B cell (primary cell): ENCODE data around the gene MMRN1. TPM values are rescaled to one million over a fixed set of nuclear protein-coding genes. Genes with fewer than 3 reads are reported as not detected.

Source experiments
- ATAC-seq: fragments of 200-7000 bp; cut with Tn5 transposase; one replicate; pipeline ENCODE4 v1.10.0; 2021; ENCODE audit warnings: low read depth, mild to moderate bottlenecking, moderate number of reproducible peaks, moderate library complexity
- CTCF ChIA-PET: fragments of 350-600 bp; sonication (Branson Sonifier 250); formaldehyde crosslinking; loops from one replicate; lab custom pipeline; 2021; ENCODE audit warnings: antibody characterized with exemption, inconsistent platforms; lab: Charles Lee
- POLR2A ChIA-PET: fragments of 350-600 bp; sonication (Branson Sonifier 250); formaldehyde crosslinking; loops from one replicate; lab custom pipeline; 2021; ENCODE audit warnings: antibody characterized with exemption; lab: Charles Lee
- DNase-seq: peaks from one replicate; pipeline ENCODE4 v3.0.0; 2013
- H2AFZ ChIP-seq: 2 replicates; pipeline ENCODE4 v1.6.1; 2012; ENCODE audit warnings: mild to moderate bottlenecking, low read depth, low read length; ENCODE audit not compliant: insufficient read depth, poor library complexity, severe bottlenecking
- H3K27ac ChIP-seq, 2 donors: 1 replicate in 1 of 2; 2 replicates in 1 of 2; pipeline ENCODE4 v1.5.1; 2012 to 2013; ENCODE audit warnings: low read length in 2 of 2, mild to moderate bottlenecking in 2 of 2, moderate library complexity in 1 of 2
- H3K27me3 ChIP-seq, 4 experiments: fragments of 200-600 bp in 1 of 4; sonication (generic) in 1 of 4; replicated peaks in 1 of 4; 1 replicate in 2 of 4; 2 replicates in 2 of 4; pipeline versions ENCODE4 v1.6.1 to v1.7.0; 2013 to 2016; ENCODE audit warnings: low read length in 3 of 4, mild to moderate bottlenecking in 2 of 4, mixed read lengths in 1 of 4, moderate library complexity in 1 of 4; ENCODE audit not compliant: insufficient read depth in 4 of 4, control insufficient read depth in 3 of 4; ENCODE audit errors: control extremely low read depth in 1 of 4
- H3K36me3 ChIP-seq, 2 experiments: replicated peaks in 1 of 2; 1 replicate in 1 of 2; 2 replicates in 1 of 2; pipeline versions ENCODE4 v1.6.1 to v1.7.1; 2013; ENCODE audit warnings: low read length in 1 of 2; ENCODE audit not compliant: insufficient read depth in 2 of 2, control insufficient read depth in 1 of 2; ENCODE audit errors: control extremely low read depth in 1 of 2, extremely low read depth in 1 of 2
- H3K4me1 ChIP-seq, 2 donors: fragments of 200-600 bp in 1 of 2; sonication (generic) in 1 of 2; 1 replicate in 1 of 2; 2 replicates in 1 of 2; pipeline versions ENCODE4 v1.5.1 to v1.6.1; 2013 to 2017; ENCODE audit warnings: low read length in 2 of 2; ENCODE audit not compliant: control insufficient read depth in 2 of 2, insufficient read depth in 2 of 2
- H3K4me2 ChIP-seq: replicated peaks from 2 replicates; pipeline ENCODE3; 2012; ENCODE audit warnings: mild to moderate bottlenecking, low read depth, low read length; ENCODE audit not compliant: poor library complexity, severe bottlenecking
- H3K4me3 ChIP-seq, 5 experiments: fragments of 200-600 bp in 1 of 5; sonication (generic) in 1 of 5; 1 replicate in 3 of 5; 2 replicates in 2 of 5; pipeline versions ENCODE4 v1.5.1 to v1.7.0; 2011 to 2016; ENCODE audit warnings: low read length in 4 of 5, mild to moderate bottlenecking in 4 of 5, low read depth in 2 of 5, control low read depth in 1 of 5, moderate library complexity in 1 of 5; ENCODE audit not compliant: insufficient read depth in 1 of 5; ENCODE audit errors: control extremely low read depth in 1 of 5, extremely low read depth in 1 of 5
- H3K79me2 ChIP-seq: fragments of 200-600 bp; sonication (generic); one replicate; pipeline ENCODE4 v1.6.0; 2016; ENCODE audit warnings: low read length; ENCODE audit not compliant: control insufficient read depth, insufficient read depth
- H3K9ac ChIP-seq: fragments of 200-600 bp; sonication (generic); 2 replicates; pipeline ENCODE4 v1.6.1; 2017; ENCODE audit warnings: mild to moderate bottlenecking, low read length, moderate library complexity
- H3K9me3 ChIP-seq, 3 donors: one replicate each; pipeline versions ENCODE4 v1.6.1 to v1.7.1; 2013; ENCODE audit warnings: low read length in 2 of 3; ENCODE audit not compliant: control insufficient read depth in 2 of 3, insufficient read depth in 1 of 3; ENCODE audit errors: control extremely low read depth in 1 of 3
- H4K20me1 ChIP-seq: 2 replicates; pipeline ENCODE4 v1.6.0; 2012; ENCODE audit warnings: mild to moderate bottlenecking, low read length; ENCODE audit not compliant: insufficient read depth, control insufficient read depth, poor library complexity, severe bottlenecking
- H3K27ac Mint-ChIP-seq: one replicate; pipeline ENCODE4 v1.8.0; 2021; ENCODE audit warnings: mixed read lengths
- H3K27me3 Mint-ChIP-seq: one replicate; pipeline ENCODE4 v1.8.0; 2021; ENCODE audit warnings: mixed read lengths
- H3K4me1 Mint-ChIP-seq: one replicate; pipeline ENCODE4 v1.8.0; 2021; ENCODE audit warnings: mixed read lengths
- H3K4me3 Mint-ChIP-seq: one replicate; pipeline ENCODE4 v1.8.0; 2021; ENCODE audit warnings: mixed read lengths
- H3K9me3 Mint-ChIP-seq: one replicate; pipeline ENCODE4 v1.8.0; 2022; ENCODE audit warnings: mixed read lengths; ENCODE audit not compliant: insufficient read depth
- CTCF ChIP-seq: fragments of 200-600 bp; IDR thresholded peaks from one replicate; pipeline ENCODE4 v1.8.0; 2022; ENCODE audit warnings: antibody characterized with exemption, mild to moderate bottlenecking
- EZH2 ChIP-seq: IDR thresholded peaks from 2 replicates; pipeline ENCODE4 v1.6.1; 2012; ENCODE audit warnings: borderline replicate concordance, low read depth, mild to moderate bottlenecking, moderate library complexity, low read length; ENCODE audit not compliant: insufficient read depth, poor library complexity, severe bottlenecking
- WGBS: methylation state at CpG from one replicate; pipeline ENCODE4 v1.1.5; 2013; ENCODE audit warnings: missing lambda C conversion rate; ENCODE audit not compliant: insufficient coverage; 5-methylcytosine and 5-hydroxymethylcytosine counted together
- intact Hi-C: fragments of 100-400 bp; cut with micrococcal nuclease; formaldehyde crosslinking; loops from one replicate; pipeline ENCODE4 v1.10.0; 2022
- polyA plus RNA-seq: library from polyadenylated mRNA; depleted of rRNA; stranded (reverse); fragments of >200 nt; gene quantifications from 2 replicates; pipeline ENCODE4 v1.2.3, GENCODE V29; 2012
- total RNA-seq, 2 donors: library from RNA; stranded (reverse); fragments of 120-200 nt in 1 of 2; gene quantifications; 1 replicate in 1 of 2; 2 replicates in 1 of 2; pipeline versions ENCODE4 v1.2.3 to v1.2.4, GENCODE V29; 2013 to 2022

The MMRN1 gene
- total and polyA plus RNA-seq, 2 donors (not counting 1 experiment from before 2014, with no cell fraction given) = 0.33 to 0.49 TPM

DNA sequence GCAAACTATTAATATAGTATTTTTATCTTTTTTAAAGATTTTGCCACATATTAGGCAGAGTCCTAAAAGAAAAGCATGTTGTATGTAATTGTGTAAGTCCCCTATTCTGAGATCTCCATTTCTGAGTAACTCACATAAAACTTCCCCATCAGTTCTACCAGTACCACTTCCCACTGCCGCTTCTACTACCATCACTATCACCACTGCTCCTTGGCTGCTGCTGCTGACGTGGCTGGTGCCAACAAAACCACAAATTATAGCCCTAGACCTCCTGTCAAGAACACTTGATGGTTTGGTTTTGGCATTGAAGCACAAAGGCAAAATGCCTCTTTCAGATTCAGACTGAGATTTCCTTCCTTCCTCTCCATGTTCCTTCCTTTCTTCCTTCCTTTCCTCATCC, 106.4 kb downstream of the MMRN1 start:
- DNase-seq = no peak
- CTCF ChIA-PET = no interaction called here
- WGBS = 0% methylated on average over 2 of the region's 2 CpGs
- Mint-ChIP-seq H3K9me3 (no peaks in the 10 kb centered on the region), H3K27ac (no peak overlapping the region), H3K27me3 (peaks cover 11% of the 10 kb centered on the region), H3K4me3 (no peak overlapping the region), H3K4me1 (no peaks in the 10 kb centered on the region)
- no peak overlapping the region for H2AFZ ChIP-seq
- no peak for ATAC-seq
- H3K4me2 ChIP-seq = no peak overlapping the region
- POLR2A ChIA-PET = no interaction called here
- H3K9me3 ChIP-seq = no peaks in the 10 kb centered on the region
- no peaks in the 10 kb centered on the region for H4K20me1 ChIP-seq
- H3K27me3 ChIP-seq = peaks cover 0 to 8% (median 1%) of the 10 kb centered on the region in 4 experiments
- no peaks in the 10 kb centered on the region for H3K36me3 ChIP-seq
- no peak overlapping the region for H3K27ac ChIP-seq
- no peak overlapping the region for H3K4me3 ChIP-seq
- no peak overlapping the region for H3K9ac ChIP-seq
- H3K79me2 ChIP-seq = no peaks in the 10 kb centered on the region
- no peak for TF ChIP-seq CTCF
- TF ChIP-seq EZH2 = no peak
- intact Hi-C loops = no loop called here
- no peaks in the 10 kb centered on the region for H3K4me1 ChIP-seq

GRCh38 chr4:90002441-90003062, 107.9 kb downstream of the MMRN1 start:
- H3K4me1 Mint-ChIP-seq = peaks cover 3% of the 10 kb centered on the region
- CTCF ChIA-PET = no interaction called here
- TF ChIP-seq CTCF = no peak
- TF ChIP-seq EZH2 = no peak

More at GRCh38 chr4:90002441-90003062, 107.9 kb downstream of the MMRN1 start:
- 89% methylated on average over 4 of the region's 5 CpGs for WGBS
- H3K79me2 ChIP-seq = no peaks in the 10 kb centered on the region
- H3K4me1 ChIP-seq = no peaks in the 10 kb centered on the region
- H3K36me3 ChIP-seq = no peaks in the 10 kb centered on the region
- H3K4me2 ChIP-seq = no peak overlapping the region
- no peak overlapping the region for H3K9ac ChIP-seq
- no peak overlapping the region for H3K27ac Mint-ChIP-seq
- intact Hi-C loops = no loop called here
- H3K4me3 ChIP-seq = no peak overlapping the region
- no peak overlapping the region for H2AFZ ChIP-seq
- H3K27me3 ChIP-seq = peaks cover 0 to 5% (median 2%) of the 10 kb centered on the region in 4 experiments
- no peaks in the 10 kb centered on the region for H4K20me1 ChIP-seq
- no peaks in the 10 kb centered on the region for H3K9me3 Mint-ChIP-seq
- ATAC-seq (no peak), DNase-seq (no peak)
- no peak overlapping the region for H3K27ac ChIP-seq
- peaks cover 11% of the 10 kb centered on the region for H3K27me3 Mint-ChIP-seq
- H3K9me3 ChIP-seq = peaks cover 0 to 2% (median 0%) of the 10 kb centered on the region in 3 donors
- H3K4me3 Mint-ChIP-seq = no peak overlapping the region
- POLR2A ChIA-PET = no interaction called here
